GM21619 (cell line): Measurements from ENCODE around the gene GYPB.
"Not testable (repeated sequence)": the region's sequence is repeated elsewhere in the genome, so short reads cannot be mapped to it uniquely, and the experiment has no call there.

Source experiments
- ATAC-seq: cut with Tn5 transposase; IDR thresholded peaks from one replicate; pipeline ENCODE4 v1.9.1; 2021; ENCODE audit not compliant: unreplicated experiment

Gene GYPB

DNA sequence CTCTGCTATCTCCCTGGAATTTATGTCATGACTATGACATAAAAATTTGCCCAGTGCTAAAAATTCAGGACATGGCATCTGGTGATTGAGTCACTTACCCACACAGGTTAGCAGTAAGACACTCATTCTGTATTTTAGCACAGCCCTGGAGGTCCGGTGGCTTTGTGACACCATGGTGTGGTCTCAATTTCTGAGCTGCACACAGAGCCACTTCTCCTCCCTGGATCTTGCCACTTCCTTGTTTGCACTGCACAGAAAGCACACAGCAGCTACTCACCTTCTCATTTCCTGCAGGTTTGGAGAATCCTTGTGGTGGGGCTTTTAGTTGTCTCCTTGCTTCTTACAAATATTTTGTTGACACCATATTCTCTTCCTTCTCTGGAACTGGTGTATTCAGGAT, 69.0 kb downstream of the GYPB start:
- not testable (repeated sequence) for ATAC-seq

- not testable (repeated sequence) for ATAC-seq
Observed at GRCh38 chr4:143947493-143947892, 71.7 kb downstream of the GYPB start.
